Central memory CD8-positive, alpha-beta T cell (primary cell): ENCODE results near the gene ZNF300.

Experiments used
- ATAC-seq: fragments of 150-1000 bp; cut with Tn5 transposase; replicated peaks from 2 replicates; pipeline ENCODE4 v1.10.0; 2022; ENCODE audit warnings: mild to moderate bottlenecking, moderate FRiP score, moderate number of reproducible peaks; ENCODE audit not compliant: poor library complexity, severe bottlenecking; ENCODE audit errors: extremely low read depth
- DNase-seq, 2 donors: peaks; one replicate each; pipeline ENCODE4 v3.0.0; 2021; ENCODE audit warnings: low spot score in 2 of 2
- H3K27ac Mint-ChIP-seq: one replicate; pipeline ENCODE4 v1.8.0; 2022; ENCODE audit warnings: low read depth, mild to moderate bottlenecking, moderate library complexity, mixed read lengths
- H3K27me3 Mint-ChIP-seq: one replicate; pipeline ENCODE4 v1.8.0; 2022; ENCODE audit warnings: mixed read lengths
- H3K36me3 Mint-ChIP-seq: one replicate; pipeline ENCODE4 v1.8.0; 2022; ENCODE audit warnings: mild to moderate bottlenecking, moderate library complexity, mixed read lengths; ENCODE audit not compliant: insufficient read depth
- H3K4me1 Mint-ChIP-seq: one replicate; pipeline ENCODE4 v1.8.0; 2022; ENCODE audit warnings: mixed read lengths
- H3K4me3 Mint-ChIP-seq: one replicate; pipeline ENCODE4 v1.8.0; 2022; ENCODE audit warnings: mild to moderate bottlenecking, moderate library complexity, mixed read lengths
- H3K9me3 Mint-ChIP-seq: one replicate; pipeline ENCODE4 v1.8.0; 2022; ENCODE audit warnings: mixed read lengths

ZNF300 gene

DNA sequence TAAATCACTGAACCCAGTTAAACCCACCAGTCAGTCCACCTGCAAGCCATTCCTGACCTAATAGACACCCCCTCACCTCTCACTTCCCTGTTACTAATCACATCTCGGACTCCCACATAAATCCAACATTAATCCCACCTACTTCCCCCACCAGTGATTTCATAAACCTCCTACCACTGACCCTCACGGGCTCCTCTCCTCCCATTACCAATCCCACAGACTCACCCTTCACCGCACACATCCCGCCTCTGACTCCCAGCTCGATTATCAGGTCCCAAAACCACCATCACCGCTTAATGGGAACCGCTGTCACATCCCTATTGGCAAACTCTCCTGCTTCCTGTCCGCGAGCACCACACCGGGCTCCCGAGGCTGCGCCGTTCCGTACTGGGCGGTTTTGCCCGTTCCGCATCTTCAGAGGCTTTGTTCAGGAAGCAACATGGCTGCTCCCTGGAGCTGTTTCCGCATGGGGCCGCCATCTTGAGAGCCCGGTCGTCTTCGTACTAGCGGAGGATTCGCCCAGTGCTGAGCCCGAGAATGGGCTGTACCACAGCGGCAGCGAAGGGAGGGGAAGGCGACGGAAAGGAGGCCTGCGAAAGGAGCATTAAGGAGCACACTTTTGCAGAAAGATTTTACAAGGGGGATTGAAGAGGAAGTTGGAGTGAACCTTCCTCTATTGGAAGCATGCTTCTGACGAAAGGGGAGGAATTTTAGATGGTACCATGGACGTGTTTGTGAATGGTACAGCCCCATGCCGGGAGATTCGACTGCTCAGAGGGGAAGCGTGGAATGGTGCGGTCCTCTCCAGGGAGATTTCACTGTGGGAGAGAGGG lies at the start of gene ZNF300:
ZNF300 (minus strand) TSS at position 502 of the 833 bp plus-strand sequence. CDS start 1,825 bp downstream, outside the sequence.
- H3K4me1 Mint-ChIP-seq, result no peaks in the 10 kb centered on the region
- peak in 1 of 2 donors; percentile 16 for DNase-seq
- H3K27ac Mint-ChIP-seq, result peak within 1 kb of the TSS; percentile 88
- peaks cover 35% of the 10 kb centered on the region for H3K9me3 Mint-ChIP-seq
- H3K4me3 Mint-ChIP-seq, result peak within 1 kb of the TSS; percentile 79
- peaks cover 25% of the 10 kb centered on the region for H3K27me3 Mint-ChIP-seq
- H3K36me3 Mint-ChIP-seq, result no peaks in the 10 kb centered on the region
- peak; percentile 83 for ATAC-seq

DNA sequence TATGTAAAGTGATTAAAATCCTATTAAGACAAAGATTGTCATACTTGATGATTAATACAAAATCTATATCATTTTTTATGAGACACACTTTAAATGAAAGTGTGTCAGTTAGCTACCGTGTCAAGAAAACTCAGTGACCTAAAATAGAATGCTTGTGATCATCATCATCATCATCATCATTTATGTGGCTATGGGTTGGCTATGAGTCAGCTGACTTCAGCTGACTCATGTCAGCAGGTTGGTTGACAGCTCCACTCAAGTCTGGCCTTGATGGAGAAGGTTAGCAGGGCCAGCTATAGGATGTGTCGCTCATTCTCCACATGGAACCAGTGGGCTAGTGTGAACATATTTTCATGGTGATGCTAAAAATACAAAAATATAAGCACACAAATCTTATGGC lies 43.8 kb upstream of the ZNF300 start:
- Mint-ChIP-seq H3K4me3 (no peak overlapping the region), H3K27ac (no peak overlapping the region), H3K36me3 (no peaks in the 10 kb centered on the region), H3K9me3 (peaks cover 49% of the 10 kb centered on the region), H3K4me1 (no peaks in the 10 kb centered on the region), H3K27me3 (peaks cover 71% of the 10 kb centered on the region)
- no peak for ATAC-seq
- DNase-seq, result no peak

DNA sequence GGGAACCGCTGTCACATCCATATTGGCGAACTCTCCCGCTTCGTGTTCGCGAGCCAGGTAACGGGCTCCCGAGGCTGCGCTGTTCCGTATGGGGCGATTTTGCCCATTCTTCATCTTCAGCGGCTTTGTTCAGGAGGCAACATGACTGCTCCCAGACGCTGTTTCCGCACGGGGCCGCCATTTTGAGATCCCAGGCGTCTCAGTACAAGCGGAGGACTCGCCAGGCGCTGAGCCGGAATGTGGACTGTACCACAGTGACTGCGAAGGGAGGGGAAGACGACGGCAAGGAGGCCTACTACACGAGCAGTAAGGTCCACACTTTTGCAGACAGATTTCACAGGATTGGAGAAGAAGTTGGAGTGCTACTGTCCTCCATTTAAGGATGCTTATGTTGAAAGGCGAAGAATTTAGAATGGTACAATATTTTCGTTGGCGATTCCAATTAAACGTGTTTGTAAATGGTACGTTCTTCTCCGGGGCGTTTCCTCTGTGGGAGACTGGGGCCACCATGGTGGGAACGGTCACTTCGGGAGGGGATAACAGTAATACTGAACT lies 41.6 kb upstream of the ZNF300 start:
- H3K4me1 Mint-ChIP-seq, result no peaks in the 10 kb centered on the region
- no peak for ATAC-seq
- no peak for DNase-seq
- no peak overlapping the region for H3K27ac Mint-ChIP-seq
- H3K36me3 Mint-ChIP-seq, result no peaks in the 10 kb centered on the region
- no peak overlapping the region for H3K4me3 Mint-ChIP-seq
- H3K9me3 Mint-ChIP-seq, result peaks cover 45% of the 10 kb centered on the region
- H3K27me3 Mint-ChIP-seq, result peaks cover 68% of the 10 kb centered on the region

DNA sequence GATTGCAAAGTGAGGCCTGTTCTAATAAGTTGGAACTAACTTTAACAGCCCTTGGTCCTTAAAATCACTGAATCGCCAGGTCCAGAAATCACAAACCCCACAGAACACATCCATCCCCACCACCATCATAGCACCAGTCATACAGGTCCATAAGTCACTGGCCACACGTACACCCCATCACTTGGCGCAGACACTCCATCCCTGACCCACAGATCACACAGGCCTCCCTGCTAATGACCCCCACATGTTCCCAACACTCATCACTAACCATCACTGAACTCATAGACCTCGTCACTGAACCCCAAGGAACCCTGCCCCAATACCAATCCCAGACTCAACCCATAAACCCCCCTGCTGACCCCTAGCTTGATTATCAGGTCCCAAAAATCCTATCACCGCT lies 41.2 kb upstream of the ZNF300 start:
- Mint-ChIP-seq H3K27me3 (peaks cover 70% of the 10 kb centered on the region), H3K27ac (no peak overlapping the region), H3K4me3 (no peak overlapping the region), H3K36me3 (no peaks in the 10 kb centered on the region), H3K9me3 (peaks cover 40% of the 10 kb centered on the region), H3K4me1 (no peaks in the 10 kb centered on the region)
- ATAC-seq, result no peak
- DNase-seq, result no peak

DNA sequence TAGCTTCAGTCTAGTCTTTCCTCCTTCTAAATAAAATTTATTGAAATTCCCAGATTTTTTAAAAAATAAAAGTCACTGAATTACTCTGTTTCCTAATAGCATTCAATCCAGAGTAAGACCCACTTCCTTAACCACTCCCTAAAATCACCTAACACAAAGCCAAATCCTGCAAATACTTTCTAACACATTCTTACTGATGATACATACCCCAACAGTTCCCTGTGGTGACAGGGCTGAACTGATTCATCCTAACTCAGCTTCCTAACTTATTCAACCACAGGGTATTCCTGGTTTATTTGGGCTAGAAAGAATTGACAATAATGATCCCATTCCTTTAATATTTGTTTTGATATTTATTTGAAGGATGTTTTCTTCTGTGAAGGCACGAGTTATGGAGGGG lies 40.7 kb upstream of the ZNF300 start:
- no peak for DNase-seq
- Mint-ChIP-seq H3K9me3 (peaks cover 35% of the 10 kb centered on the region), H3K4me1 (no peaks in the 10 kb centered on the region), H3K36me3 (no peaks in the 10 kb centered on the region), H3K4me3 (no peak overlapping the region), H3K27me3 (peaks cover 74% of the 10 kb centered on the region), H3K27ac (no peak overlapping the region)
- no peak for ATAC-seq

DNA sequence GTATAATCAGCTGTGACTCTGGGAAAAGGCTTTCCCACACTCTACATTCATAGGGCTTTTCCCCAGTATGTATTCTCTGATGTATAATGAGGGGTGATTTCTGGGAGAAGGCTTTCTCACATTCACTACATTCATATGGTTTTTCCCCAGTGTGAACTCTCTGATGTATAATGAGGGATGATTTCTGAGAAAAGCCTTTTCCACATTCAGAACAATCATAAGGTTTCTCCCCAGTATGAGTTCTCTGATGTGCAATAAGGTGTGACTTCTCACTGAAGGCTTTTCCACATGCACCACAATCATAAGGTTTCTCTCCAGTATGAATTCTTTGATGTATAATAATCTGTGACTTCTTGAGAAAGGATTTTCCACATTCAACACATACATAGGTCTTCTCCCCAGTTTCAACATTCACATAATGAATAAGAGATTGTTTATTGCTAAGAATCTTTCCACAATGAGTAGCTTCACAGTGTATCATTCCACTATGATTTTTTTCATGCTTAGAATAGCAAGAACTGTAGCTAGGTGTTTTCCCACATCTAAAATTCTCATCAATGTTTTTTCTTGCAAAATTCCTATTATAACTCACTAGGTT lies 26.7 kb upstream of the ZNF300 start:
- ATAC-seq (no peak), DNase-seq (no peak)
- Mint-ChIP-seq H3K4me3 (no peak overlapping the region), H3K36me3 (peaks cover 2% of the 10 kb centered on the region), H3K27me3 (peaks cover 2% of the 10 kb centered on the region), H3K4me1 (no peaks in the 10 kb centered on the region), H3K9me3 (peaks cover 21% of the 10 kb centered on the region), H3K27ac (no peak overlapping the region)

DNA sequence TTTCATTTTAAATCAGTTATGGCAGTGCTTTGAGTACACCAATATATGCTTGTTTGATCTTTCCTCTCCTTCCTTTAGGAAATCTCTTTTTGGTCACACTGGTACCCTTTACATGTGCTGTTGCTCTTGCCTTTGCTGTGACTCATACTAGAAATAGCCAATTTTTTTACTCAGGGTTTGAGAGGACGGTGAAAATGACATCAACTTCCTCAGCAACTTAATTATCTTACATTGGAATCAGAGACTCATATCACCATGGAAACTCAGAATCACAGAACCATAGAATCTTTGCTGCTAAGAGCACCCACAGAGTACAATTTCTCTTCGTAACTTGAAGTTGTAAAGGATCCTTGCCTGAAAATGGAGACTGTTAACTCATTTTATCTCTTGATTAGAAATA lies 13.8 kb upstream of the ZNF300 start:
- peaks cover 2% of the 10 kb centered on the region for H3K36me3 Mint-ChIP-seq
- DNase-seq (no peak), ATAC-seq (no peak)
- peaks cover 47% of the 10 kb centered on the region for H3K27me3 Mint-ChIP-seq
- no peaks in the 10 kb centered on the region for H3K4me1 Mint-ChIP-seq
- no peak overlapping the region for H3K27ac Mint-ChIP-seq
- H3K4me3 Mint-ChIP-seq, result no peak overlapping the region
- peaks cover 12% of the 10 kb centered on the region for H3K9me3 Mint-ChIP-seq

DNA sequence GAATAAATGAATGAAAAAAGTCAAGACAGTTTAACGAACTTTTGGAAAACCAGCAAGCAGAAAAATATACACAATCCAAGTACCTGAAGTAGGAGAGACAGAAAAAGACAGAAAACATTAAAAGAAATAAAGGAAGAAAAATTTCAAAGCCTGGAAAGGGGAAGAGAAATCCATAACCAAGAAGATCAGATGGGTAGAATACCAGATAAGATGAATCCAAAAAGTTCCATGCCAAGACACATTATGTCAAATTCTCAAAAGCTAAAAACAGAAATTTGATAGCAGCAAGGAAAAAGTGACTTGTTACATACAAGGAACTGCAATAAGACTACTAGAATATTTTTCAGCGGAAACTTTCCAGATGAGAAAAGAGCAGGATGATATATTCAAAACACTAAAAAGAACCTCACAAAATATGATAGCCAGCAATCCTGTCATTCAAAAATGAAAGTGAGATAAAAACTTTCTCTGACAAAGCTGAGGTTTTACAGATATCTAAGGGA lies 7.6 kb upstream of the ZNF300 start:
- peaks cover 21% of the 10 kb centered on the region for H3K9me3 Mint-ChIP-seq
- ATAC-seq (no peak), DNase-seq (no peak)
- H3K27ac Mint-ChIP-seq, result no peak overlapping the region
- no peaks in the 10 kb centered on the region for H3K4me1 Mint-ChIP-seq
- no peaks in the 10 kb centered on the region for H3K36me3 Mint-ChIP-seq
- H3K4me3 Mint-ChIP-seq, result no peak overlapping the region
- H3K27me3 Mint-ChIP-seq, result peaks cover 18% of the 10 kb centered on the region

DNA sequence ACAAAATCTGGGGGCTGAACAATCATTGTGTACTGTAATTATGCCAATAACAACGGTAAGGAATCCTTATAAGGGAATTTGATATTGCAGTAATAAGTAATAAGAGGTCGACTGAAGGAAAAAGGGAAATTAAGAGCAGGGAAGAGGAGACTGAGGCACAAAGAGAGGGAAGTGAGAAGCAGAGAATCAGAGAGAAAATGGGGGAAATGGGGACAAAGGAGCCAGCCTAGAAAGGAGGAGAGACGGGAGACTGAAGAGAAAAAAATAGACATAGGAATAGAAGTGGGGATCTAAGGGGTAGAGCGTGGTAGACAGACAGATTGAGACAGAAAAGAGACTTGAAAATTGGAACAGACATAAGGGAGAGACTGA lies 518 bp upstream of the ZNF300 start:
- Mint-ChIP-seq H3K27ac (peak overlapping the region; percentile 88), H3K27me3 (peaks cover 25% of the 10 kb centered on the region), H3K4me3 (peak overlapping the region; percentile 79), H3K4me1 (no peaks in the 10 kb centered on the region), H3K9me3 (peaks cover 29% of the 10 kb centered on the region), H3K36me3 (no peaks in the 10 kb centered on the region)
- no peak for DNase-seq
- no peak for ATAC-seq

DNA sequence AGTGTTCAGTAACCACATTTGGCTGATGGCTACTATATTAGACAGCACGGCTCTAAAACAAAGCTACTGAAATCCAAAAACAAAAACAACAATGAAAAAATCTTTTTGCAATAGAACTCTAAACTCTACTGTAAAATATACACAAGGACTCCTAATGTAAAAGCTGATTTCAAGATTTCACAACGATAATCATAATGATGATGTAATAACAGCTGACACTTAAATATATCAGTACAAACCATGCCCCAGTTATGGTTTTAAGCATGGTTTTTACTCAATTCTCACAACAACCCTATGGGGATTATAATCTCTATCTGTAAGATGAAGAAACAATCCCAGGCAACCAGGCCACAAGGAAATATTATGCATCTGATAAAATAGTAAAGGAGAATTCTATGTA lies 3.3 kb downstream of the ZNF300 start:
- ATAC-seq (no peak), DNase-seq (no peak)
- no peaks in the 10 kb centered on the region for H3K4me1 Mint-ChIP-seq
- no peak overlapping the region for H3K4me3 Mint-ChIP-seq
- H3K27me3 Mint-ChIP-seq, result peaks cover 25% of the 10 kb centered on the region
- peaks cover 57% of the 10 kb centered on the region for H3K9me3 Mint-ChIP-seq
- H3K27ac Mint-ChIP-seq, result no peak overlapping the region
- peaks cover 7% of the 10 kb centered on the region for H3K36me3 Mint-ChIP-seq

DNA sequence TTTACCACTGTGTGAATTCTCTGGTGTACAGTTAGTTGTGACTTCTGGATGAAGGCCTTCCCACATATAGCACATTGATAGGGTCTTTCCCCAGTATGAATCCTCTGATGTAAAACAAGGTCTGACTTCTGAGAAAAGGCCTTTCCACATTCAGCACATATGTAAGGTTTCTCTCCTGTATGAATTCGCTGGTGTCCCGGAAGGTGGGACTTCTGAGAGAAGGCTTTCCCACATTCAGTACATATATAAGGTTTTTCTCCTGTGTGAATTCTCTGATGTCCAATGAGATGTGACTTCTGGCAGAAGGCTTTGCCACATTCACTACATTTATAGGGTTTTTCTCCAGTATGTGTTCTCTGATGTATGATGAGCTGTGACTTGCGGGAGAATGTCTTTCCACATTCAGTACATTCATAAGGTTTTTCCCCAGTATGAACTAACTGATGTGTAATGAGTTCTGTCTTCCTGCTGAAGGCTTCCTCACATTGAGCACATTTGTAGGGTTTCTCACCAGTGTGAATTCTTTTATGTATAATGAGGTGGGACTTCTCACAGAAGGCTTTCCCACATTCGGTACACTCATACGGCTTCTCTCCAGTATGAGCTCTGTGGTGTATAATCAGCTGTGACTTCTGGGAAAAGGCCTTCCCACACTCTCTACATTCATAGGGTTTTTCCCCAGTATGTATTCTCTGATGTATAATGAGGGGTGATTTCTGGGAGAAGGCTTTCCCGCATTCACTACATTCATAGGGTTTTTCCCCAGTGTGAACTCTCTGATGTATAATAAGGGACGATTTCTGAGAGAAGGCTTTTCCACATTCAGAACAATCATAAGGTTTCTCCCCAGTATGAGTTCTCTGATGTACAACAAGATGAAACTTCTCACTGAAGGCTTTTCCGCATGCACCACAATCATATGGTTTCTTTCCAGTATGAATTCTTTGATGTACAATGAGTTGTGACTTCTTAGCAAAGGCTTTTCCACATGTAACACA lies 9.1 kb downstream of the ZNF300 start:
- Mint-ChIP-seq H3K27me3 (no peaks in the 10 kb centered on the region), H3K36me3 (peaks cover 9% of the 10 kb centered on the region), H3K4me3 (no peak overlapping the region), H3K27ac (no peak overlapping the region), H3K4me1 (no peaks in the 10 kb centered on the region), H3K9me3 (peaks cover 54% of the 10 kb centered on the region)
- ATAC-seq, result no peak
- DNase-seq, result no peak

DNA sequence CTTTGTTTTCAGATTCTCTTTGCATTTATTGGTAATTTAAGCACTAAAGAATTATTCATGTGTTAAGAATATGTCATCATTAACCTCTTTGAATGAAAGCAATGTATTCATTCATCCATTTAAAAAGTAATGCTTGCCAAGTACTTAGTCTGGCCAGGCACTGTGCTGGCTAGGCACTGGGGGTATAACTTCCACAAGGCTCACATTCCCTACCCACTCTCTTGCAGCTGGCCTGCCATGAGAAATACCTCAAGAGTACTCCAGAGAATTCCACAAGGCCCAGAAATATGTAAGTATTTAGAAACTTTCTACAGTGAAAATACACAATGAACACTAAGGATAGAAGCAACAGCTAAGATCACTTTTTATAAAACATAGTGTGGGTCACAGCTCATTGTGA lies 25.4 kb downstream of the ZNF300 start:
- ATAC-seq (no peak), DNase-seq (no peak)
- Mint-ChIP-seq H3K27me3 (no peaks in the 10 kb centered on the region), H3K4me3 (no peak overlapping the region), H3K27ac (no peak overlapping the region), H3K36me3 (no peaks in the 10 kb centered on the region), H3K4me1 (no peaks in the 10 kb centered on the region), H3K9me3 (peaks cover 21% of the 10 kb centered on the region)
